Gastrocnemius medialis (tissue), 4 donors: Measurements from ENCODE around the gene DPYSL3.
A peak's percentile ranks its signal among the peaks of the same experiment; 100 is the strongest.

Experiments
- POLR2A ChIP-seq, 2 donors: fragments of 450-650 bp; IDR thresholded peaks; one replicate each; pipeline ENCODE4 v1.6.1; 2017; ENCODE audit warnings: antibody characterized with exemption in 2 of 2, mild to moderate bottlenecking in 2 of 2, moderate library complexity in 2 of 2
- TF ChIP-seq, protein P1 (sequence below), 5 experiments: fragments of 450-650 bp in 3 of 5; fragments of 200-600 bp in 2 of 5; sonication (generic) in 2 of 5; IDR thresholded peaks in 4 of 5; conservative IDR thresholded peaks in 1 of 5; 1 replicate in 4 of 5; 2 replicates in 1 of 5; pipeline ENCODE4 v1.5.1; 2016 to 2019; ENCODE audit warnings: antibody characterized with exemption in 5 of 5, mild to moderate bottlenecking in 3 of 5, moderate library complexity in 3 of 5

DNA sequence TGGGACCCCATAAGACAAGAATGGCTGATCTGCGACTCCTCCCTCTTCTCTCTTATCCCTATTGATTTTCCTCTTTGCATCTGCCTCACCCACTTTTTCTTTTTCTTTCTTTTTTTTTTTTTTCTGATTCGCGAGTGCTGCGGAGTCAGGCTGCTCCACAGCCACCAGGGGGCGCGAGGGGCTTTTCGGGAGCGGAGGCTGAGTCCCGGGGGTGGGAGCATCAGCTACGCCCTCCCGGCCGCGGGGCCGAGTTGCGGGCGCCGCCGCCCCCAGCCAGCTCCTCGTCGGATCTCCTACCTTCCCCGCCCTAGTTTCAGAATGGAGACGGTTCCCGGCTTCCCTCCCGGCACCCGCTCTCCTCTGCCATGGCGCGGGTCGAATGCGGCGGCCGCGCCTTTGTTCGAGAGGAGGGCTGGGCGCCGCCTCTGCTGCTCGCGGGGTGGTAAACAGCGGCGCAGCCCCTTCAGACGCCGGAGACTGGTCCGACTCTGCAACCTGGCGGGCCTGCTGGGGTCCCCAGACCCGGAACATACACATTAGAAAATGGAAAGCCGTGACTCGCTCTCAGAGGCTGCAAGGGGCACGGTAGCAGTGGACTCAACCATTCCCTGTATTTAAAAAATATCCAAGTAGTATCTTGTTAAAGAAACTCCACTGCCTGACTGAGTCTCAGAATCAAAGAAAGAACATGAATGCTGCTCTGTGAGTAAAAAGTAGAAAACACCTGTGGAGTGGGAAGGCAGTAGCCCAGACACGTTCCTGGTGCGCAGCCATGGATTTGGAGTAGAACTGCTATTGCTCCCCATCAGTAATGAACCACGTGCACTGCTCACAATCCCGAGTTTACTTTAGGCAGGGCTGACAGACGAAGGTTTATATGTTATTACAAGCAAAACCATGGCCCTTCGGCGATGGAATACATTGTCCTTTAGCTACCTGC is 55.7 kb downstream of the DPYSL3 start:
- TF ChIP-seq, protein P1, sequence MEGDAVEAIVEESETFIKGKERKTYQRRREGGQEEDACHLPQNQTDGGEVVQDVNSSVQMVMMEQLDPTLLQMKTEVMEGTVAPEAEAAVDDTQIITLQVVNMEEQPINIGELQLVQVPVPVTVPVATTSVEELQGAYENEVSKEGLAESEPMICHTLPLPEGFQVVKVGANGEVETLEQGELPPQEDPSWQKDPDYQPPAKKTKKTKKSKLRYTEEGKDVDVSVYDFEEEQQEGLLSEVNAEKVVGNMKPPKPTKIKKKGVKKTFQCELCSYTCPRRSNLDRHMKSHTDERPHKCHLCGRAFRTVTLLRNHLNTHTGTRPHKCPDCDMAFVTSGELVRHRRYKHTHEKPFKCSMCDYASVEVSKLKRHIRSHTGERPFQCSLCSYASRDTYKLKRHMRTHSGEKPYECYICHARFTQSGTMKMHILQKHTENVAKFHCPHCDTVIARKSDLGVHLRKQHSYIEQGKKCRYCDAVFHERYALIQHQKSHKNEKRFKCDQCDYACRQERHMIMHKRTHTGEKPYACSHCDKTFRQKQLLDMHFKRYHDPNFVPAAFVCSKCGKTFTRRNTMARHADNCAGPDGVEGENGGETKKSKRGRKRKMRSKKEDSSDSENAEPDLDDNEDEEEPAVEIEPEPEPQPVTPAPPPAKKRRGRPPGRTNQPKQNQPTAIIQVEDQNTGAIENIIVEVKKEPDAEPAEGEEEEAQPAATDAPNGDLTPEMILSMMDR (IDR thresholded peaks at IDR 0.05 in 4 of 5, conservative IDR thresholded peaks at IDR 0.05 in 1 of 5) = peak; percentile 77 to 96 (median 88)
- no peak for TF ChIP-seq POLR2A (IDR thresholded peaks at IDR 0.05)
